ENCODE data around the gene ERCC4.

DNA sequence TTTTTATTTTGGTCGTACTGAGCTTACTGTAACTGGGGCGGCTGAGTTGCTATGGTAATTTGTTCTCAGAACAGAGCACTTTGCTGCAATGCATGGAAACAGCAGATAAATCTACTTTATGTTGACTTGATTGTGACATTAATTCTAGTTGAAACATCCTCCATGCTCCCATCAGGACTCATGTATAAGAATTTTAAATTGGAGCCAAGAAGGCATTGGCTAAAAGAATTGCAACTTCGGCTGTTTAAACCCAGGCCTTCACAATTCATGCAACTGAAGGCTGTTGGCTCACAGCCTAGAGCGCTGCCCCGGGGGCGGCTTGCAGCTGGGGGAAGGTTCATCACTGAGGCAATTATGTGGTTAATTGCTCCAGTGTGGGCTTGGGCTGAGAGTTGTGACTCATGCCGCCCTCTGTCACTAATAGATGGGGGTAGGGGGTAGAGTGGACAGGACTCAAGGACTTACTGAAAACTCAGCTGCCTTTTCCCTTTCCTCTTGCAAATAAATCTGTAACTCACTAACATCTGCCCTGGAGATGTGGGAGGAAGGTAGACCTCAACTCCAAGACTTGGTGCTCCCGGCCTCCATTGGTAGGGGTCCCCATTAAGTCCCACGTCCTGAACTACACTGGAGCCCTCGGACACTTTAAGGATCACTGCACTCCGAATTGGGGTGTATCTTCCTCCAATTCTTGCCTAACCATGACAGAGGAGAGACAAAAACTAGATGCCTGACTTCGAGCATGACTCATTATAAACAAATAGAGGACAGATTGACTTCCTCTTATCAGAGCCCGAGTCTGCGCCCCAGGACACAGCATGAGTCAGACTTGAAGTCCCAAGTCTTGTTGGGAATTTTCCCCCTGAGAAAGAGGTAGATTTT, 37.5 kb downstream of the ERCC4 start:
- TF ChIP-seq CTCF (conservative IDR thresholded peaks at IDR 0.05; ENCODE audit: low read depth, low read length): no peak
- no peak for TF ChIP-seq EZH2 (IDR thresholded peaks at IDR 0.05; ENCODE audit: borderline replicate concordance, low read depth, low read length, poor library complexity, severe bottlenecking)

All from A673 (cell line).